Large intestine (tissue), 3 donors: Measurements from ENCODE around the gene ZGRF1. TPM values are rescaled to one million over a fixed set of nuclear protein-coding genes. Genes with fewer than 3 reads are reported as not detected.
"Not testable (repeated sequence)": the region's sequence is repeated elsewhere in the genome, so short reads cannot be mapped to it uniquely, and the experiment has no call there.

Experiments used
- DNase-seq, 2 donors: peaks; one replicate each; pipeline versions ENCODE4 v3.0.0 to v3.0.0-alpha.2; 2013
- H3K27ac ChIP-seq: one replicate; pipeline ENCODE4 v1.5.1; 2013; ENCODE audit warnings: low read length
- H3K27me3 ChIP-seq: 2 replicates; pipeline ENCODE4 v1.6.1; 2013; ENCODE audit warnings: low read length; ENCODE audit not compliant: control insufficient read depth, insufficient read depth
- H3K36me3 ChIP-seq: 2 replicates; pipeline ENCODE4 v1.6.1; 2013; ENCODE audit warnings: low read length; ENCODE audit not compliant: control insufficient read depth, insufficient read depth
- H3K4me1 ChIP-seq: one replicate; pipeline ENCODE4 v1.6.1; 2013; ENCODE audit warnings: low read length; ENCODE audit not compliant: control insufficient read depth, insufficient read depth
- H3K4me3 ChIP-seq: one replicate; pipeline ENCODE4 v1.5.1; 2013; ENCODE audit warnings: low read length
- H3K9me3 ChIP-seq: one replicate; pipeline ENCODE4 v1.6.1; 2013; ENCODE audit warnings: mild to moderate bottlenecking, low read depth, low read length, moderate library complexity; ENCODE audit not compliant: control insufficient read depth
- WGBS: methylation state at CpG from one replicate; pipeline ENCODE4 v1.1.5; 2013; ENCODE audit warnings: low lambda C conversion rate; ENCODE audit not compliant: insufficient coverage; 5-methylcytosine and 5-hydroxymethylcytosine counted together
- polyA plus RNA-seq: library from polyadenylated mRNA; unstranded; fragments of 120-200 nt; gene quantifications from one replicate; pipeline ENCODE4 v1.2.1, GENCODE V29; 2013

Gene ZGRF1
- polyA plus RNA-seq, 1 donor, result 7.3 TPM

DNA sequence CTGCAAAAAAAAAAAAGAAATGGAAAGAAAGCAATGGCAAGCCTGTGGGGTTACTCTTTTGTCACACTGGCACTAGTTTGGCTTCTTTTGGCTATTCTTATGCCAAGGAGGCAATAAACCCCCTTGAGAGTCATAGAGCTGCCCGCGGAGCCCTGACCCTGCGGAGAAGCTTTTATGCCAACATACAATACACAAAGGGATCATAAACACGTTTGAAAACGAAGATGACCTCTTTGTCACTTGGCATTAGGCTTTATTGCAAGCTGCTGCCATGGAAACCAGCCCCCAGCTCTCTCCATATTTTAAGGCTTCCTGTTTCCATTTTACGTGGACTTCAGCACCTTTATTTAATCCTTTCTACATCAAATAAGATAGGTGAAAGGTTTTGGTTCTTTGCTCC lies 128.4 kb downstream of the ZGRF1 start:
- WGBS, result no CpG with 5 or more reads among the region's 6 CpGs
- H3K9me3 ChIP-seq, result peaks cover 7% of the 10 kb centered on the region
- no peaks in the 10 kb centered on the region for H3K36me3 ChIP-seq
- H3K27ac ChIP-seq, result no peak overlapping the region
- DNase-seq, result no peak
- H3K4me1 ChIP-seq, result peaks cover 4% of the 10 kb centered on the region
- peaks cover 83% of the 10 kb centered on the region for H3K27me3 ChIP-seq
- no peak overlapping the region for H3K4me3 ChIP-seq

DNA sequence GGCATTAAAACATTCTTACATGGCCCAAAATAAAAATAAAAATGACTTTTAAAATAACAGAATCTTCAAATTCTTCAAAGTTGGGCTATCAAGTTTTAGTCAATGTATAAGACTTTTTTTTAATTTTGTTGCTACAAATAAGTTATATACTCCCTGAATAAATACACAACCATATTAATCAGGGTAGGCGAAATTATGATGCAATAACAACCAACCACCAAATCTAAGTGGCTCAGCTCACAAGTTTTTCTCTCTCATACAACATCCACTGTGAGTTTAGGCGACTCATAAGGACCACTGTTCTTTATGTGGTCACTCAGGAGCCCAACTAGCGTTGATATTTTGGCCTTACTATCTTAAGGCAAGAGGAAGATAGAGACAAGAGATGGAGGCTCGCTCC lies 131.9 kb downstream of the ZGRF1 start:
- WGBS, result 86% methylated on average over 1 of the region's 4 CpGs
- Histone ChIP-seq H3K27me3 (peaks cover 63% of the 10 kb centered on the region), H3K27ac (no peak overlapping the region), H3K4me1 (peaks cover 2% of the 10 kb centered on the region), H3K36me3 (no peaks in the 10 kb centered on the region), H3K4me3 (no peak overlapping the region), H3K9me3 (peaks cover 2% of the 10 kb centered on the region)
- no peak for DNase-seq

DNA sequence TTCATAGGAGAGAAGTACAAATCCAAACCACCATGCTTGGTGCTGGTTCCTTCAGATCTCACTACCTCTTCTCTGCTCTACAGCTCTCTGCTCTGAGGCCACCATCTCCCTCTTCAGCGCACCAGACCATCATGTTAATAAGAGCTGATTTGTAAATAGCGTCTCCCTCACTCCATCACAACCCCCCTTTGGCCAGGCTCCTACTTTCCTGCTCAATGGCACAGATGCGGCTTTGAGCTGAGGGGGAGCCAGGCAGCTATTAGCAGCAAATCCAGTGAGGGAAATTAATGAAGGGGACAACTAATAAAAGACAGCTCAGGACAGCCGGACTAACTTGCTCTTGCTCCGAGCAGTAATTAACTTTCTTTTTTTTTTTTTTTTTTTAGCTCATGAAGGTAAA lies 133.8 kb downstream of the ZGRF1 start:
- Histone ChIP-seq H3K4me1 (no peaks in the 10 kb centered on the region), H3K4me3 (no peak overlapping the region), H3K9me3 (no peaks in the 10 kb centered on the region), H3K27me3 (peaks cover 45% of the 10 kb centered on the region), H3K36me3 (no peaks in the 10 kb centered on the region), H3K27ac (no peak overlapping the region)
- no CpG with 5 or more reads among the region's 5 CpGs for WGBS
- no peak for DNase-seq

DNA sequence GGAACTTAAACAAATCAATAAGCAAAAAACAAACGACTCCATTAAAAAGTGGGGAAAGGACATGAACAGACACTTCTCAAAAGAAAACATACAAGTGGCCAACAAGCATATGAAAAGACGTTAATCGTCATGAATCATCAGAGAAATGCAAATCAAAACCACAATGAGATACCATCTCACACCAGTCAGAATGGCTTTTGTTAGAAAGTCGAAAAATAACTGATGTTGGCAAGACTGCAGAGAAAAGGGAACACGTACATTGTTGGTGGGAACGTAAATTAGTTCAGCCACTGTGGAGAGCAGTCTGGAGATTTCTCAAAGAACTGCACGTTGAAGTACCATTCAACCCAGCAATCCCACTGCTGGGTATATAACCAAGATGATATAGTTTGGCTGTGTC lies 144.4 kb downstream of the ZGRF1 start:
- DNase-seq, result no peak
- Histone ChIP-seq H3K36me3 (no peaks in the 10 kb centered on the region), H3K9me3 (no peaks in the 10 kb centered on the region), H3K4me3 (no peak overlapping the region), H3K27me3 (peaks cover 1% of the 10 kb centered on the region), H3K27ac (no peak overlapping the region), H3K4me1 (no peaks in the 10 kb centered on the region)
- WGBS, result 88% methylated on average over 7 of the region's 7 CpGs

DNA sequence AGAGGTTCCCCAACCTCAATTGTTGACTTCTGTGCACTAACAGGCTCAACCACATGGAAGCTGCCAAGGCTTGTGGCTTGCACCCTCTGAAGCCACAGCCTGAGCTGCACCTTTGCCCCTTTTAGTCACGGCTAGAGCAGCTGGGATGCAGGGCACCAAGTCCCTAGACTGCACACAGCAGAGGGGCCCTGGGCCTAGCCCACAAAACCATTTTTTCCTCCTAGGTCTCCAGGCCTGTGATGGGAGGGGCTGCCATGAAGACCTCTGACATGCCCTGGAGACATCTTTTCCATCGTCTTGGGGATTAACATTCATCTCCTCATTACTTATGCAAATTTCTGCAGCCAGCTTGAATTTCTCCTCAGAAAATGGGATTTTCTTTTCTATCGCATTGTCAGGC lies 145.9 kb downstream of the ZGRF1 start:
- not testable (repeated sequence) for H3K4me1 ChIP-seq, H3K27ac ChIP-seq, H3K36me3 ChIP-seq, H3K4me3 ChIP-seq, H3K27me3 ChIP-seq, DNase-seq, H3K9me3 ChIP-seq
- 100% methylated on average over 1 of the region's 3 CpGs for WGBS

Other genes with a start within 250 kb of the ZGRF1 start
- gene NEUROG2, start 120.7 kb downstream of the ZGRF1 start, polyA plus RNA-seq, result not detected
- 60.7 TPM for gene LARP7, start 234 bp upstream of the ZGRF1 start, polyA plus RNA-seq